Suprapubic skin (tissue), 4 donors: Measurements from ENCODE around the gene B9D1. TPM values are rescaled to one million over a fixed set of nuclear protein-coding genes. Genes with fewer than 3 reads are reported as not detected.

Experiments used
- DNase-seq, 2 donors: peaks; one replicate each; pipeline ENCODE4 v3.0.0-alpha.2; 2019; ENCODE audit warnings: low spot score in 2 of 2
- H3K27ac ChIP-seq: fragments of 200-600 bp; sonication (generic); one replicate; pipeline ENCODE4 v1.5.1; 2019
- H3K27me3 ChIP-seq: fragments of 200-600 bp; sonication (generic); one replicate; pipeline ENCODE4 v1.5.1; 2019
- H3K36me3 ChIP-seq: fragments of 200-600 bp; sonication (generic); one replicate; pipeline ENCODE4 v1.5.1; 2019
- H3K4me1 ChIP-seq: fragments of 200-600 bp; sonication (generic); one replicate; pipeline ENCODE4 v1.5.1; 2019
- H3K4me3 ChIP-seq: fragments of 200-600 bp; sonication (generic); one replicate; pipeline ENCODE4 v1.5.1; 2019; ENCODE audit warnings: mild to moderate bottlenecking
- H3K9me3 ChIP-seq: fragments of 200-600 bp; sonication (generic); one replicate; pipeline ENCODE4 v1.5.1; 2019
- EP300 ChIP-seq: sonication (generic); formaldehyde crosslinking; IDR thresholded peaks from one replicate; pipeline ENCODE4 v1.6.1; 2017; ENCODE audit warnings: antibody characterized with exemption
- POLR2A ChIP-seq, 2 donors: fragments of 450-650 bp; IDR thresholded peaks; one replicate each; pipeline ENCODE4 v1.6.1; 2017; ENCODE audit warnings: antibody characterized with exemption in 2 of 2, mild to moderate bottlenecking in 2 of 2, moderate library complexity in 2 of 2
- POLR2AphosphoS5 ChIP-seq, 3 donors: sonication (generic); formaldehyde crosslinking; IDR thresholded peaks; one replicate each; pipeline ENCODE4 v1.6.1; 2017; ENCODE audit warnings: antibody characterized with exemption in 3 of 3
- WGBS: methylation state at CpG from one replicate; pipeline ENCODE4 v1.1.5; 2018; 5-methylcytosine and 5-hydroxymethylcytosine counted together
- total RNA-seq, 4 donors: library from RNA; depleted of rRNA; stranded (reverse); fragments of >200 nt; gene quantifications; one replicate each; pipeline ENCODE4 v1.1.0, GENCODE V29; 2016
- TF ChIP-seq, protein P1 (sequence below), 2 donors: fragments of 200-600 bp in 1 of 2; fragments of 450-650 bp in 1 of 2; sonication (generic) in 1 of 2; IDR thresholded peaks; one replicate each; pipeline ENCODE4 v1.5.1; 2016 to 2019; ENCODE audit warnings: antibody characterized with exemption in 2 of 2, mild to moderate bottlenecking in 1 of 2, moderate library complexity in 1 of 2

The B9D1 gene
- total RNA-seq, 4 donors from 2014 or later = 10.7 to 21.7 (median 17.3) TPM

DNA sequence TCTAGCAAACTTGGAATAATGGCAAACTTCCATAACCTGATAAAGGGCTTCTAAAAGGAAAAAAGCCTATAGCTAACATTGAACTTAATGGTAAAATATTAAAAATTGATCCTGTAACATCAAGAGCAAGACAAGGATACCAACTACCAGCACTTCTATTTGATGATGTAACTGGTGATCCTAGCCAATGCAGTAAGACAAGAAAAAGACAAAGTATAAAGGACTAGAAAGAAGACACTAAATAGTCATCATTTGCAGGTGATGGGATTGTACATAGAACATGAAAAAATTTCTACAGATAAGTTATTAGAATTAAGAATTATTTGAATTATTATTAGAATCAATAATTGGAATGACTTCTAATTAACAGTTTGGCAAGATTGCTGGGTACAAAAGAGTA is 37.0 kb downstream of the B9D1 start:
- Histone ChIP-seq H3K27ac (no peak overlapping the region), H3K27me3 (no peaks in the 10 kb centered on the region), H3K4me3 (no peak overlapping the region), H3K4me1 (no peaks in the 10 kb centered on the region), H3K36me3 (peaks cover 31% of the 10 kb centered on the region), H3K9me3 (no peaks in the 10 kb centered on the region)
- no peak for DNase-seq
- TF ChIP-seq POLR2A (IDR thresholded peaks at IDR 0.05) (no peak), EP300 (no peak)
- TF ChIP-seq, protein P1, sequence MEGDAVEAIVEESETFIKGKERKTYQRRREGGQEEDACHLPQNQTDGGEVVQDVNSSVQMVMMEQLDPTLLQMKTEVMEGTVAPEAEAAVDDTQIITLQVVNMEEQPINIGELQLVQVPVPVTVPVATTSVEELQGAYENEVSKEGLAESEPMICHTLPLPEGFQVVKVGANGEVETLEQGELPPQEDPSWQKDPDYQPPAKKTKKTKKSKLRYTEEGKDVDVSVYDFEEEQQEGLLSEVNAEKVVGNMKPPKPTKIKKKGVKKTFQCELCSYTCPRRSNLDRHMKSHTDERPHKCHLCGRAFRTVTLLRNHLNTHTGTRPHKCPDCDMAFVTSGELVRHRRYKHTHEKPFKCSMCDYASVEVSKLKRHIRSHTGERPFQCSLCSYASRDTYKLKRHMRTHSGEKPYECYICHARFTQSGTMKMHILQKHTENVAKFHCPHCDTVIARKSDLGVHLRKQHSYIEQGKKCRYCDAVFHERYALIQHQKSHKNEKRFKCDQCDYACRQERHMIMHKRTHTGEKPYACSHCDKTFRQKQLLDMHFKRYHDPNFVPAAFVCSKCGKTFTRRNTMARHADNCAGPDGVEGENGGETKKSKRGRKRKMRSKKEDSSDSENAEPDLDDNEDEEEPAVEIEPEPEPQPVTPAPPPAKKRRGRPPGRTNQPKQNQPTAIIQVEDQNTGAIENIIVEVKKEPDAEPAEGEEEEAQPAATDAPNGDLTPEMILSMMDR (IDR thresholded peaks at IDR 0.05) = no peak

DNA sequence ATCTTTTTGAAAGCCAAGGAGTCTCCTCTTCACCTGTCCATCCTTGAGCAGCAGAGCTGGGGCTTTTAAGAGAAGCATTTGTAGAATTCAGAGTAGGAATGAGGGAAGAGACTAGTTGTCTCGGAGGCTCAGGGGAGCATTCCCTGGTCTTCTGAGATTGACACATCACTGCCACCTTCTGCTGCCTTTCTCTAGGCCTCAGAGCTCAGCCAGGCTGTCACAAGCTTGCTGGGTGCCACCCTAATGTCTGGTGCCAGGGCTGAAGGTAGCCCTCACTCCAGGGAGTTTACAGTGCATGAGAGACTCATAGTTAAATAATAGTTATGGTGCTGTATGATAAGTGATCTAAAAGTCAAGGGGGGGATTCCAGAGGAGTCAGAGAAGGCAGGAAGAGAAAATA is 39.7 kb downstream of the B9D1 start:
- no peaks in the 10 kb centered on the region for H3K27me3 ChIP-seq
- H3K9me3 ChIP-seq = no peaks in the 10 kb centered on the region
- WGBS = 84% methylated on average over 1 of the region's 1 CpG
- H3K27ac ChIP-seq = no peak overlapping the region
- TF ChIP-seq EP300 = no peak
- TF ChIP-seq, protein P1 (IDR thresholded peaks at IDR 0.05) = no peak
- no peaks in the 10 kb centered on the region for H3K4me1 ChIP-seq
- DNase-seq = peak in 1 of 2 donors; percentile 11
- no peak overlapping the region for H3K4me3 ChIP-seq
- peaks cover 10% of the 10 kb centered on the region for H3K36me3 ChIP-seq

DNA sequence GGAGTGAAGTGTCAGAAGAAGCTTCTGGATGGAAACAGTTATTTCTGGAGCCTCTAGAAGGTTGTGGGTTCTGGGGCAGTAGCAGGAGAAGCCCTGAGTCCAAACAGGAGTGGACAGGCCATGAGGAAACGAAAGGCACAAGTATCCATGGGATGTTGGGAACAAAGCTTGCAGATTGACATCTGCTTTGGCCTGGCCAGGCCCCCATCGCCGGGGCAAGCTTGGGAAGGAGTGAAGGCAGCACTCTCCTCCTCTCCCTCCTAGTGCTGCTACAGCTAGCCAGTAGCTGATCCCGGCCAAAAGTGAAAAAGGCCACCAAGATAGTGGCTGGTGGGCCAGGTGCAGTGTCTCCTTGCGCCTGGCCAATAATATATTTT is 40.4 kb downstream of the B9D1 start:
- 93% methylated on average over 5 of the region's 5 CpGs for WGBS
- peaks cover 17% of the 10 kb centered on the region for H3K36me3 ChIP-seq
- H3K27me3 ChIP-seq = no peaks in the 10 kb centered on the region
- no peaks in the 10 kb centered on the region for H3K9me3 ChIP-seq
- no peak overlapping the region for H3K27ac ChIP-seq
- peaks cover 4% of the 10 kb centered on the region for H3K4me1 ChIP-seq
- TF ChIP-seq POLR2AphosphoS5 (IDR thresholded peaks at IDR 0.05) (no peak), EP300 (no peak), POLR2A (IDR thresholded peaks at IDR 0.05) (no peak)
- TF ChIP-seq, protein P1 (IDR thresholded peaks at IDR 0.05) = no peak
- no peak overlapping the region for H3K4me3 ChIP-seq
- peak; percentile 41 to 43 for DNase-seq

DNA sequence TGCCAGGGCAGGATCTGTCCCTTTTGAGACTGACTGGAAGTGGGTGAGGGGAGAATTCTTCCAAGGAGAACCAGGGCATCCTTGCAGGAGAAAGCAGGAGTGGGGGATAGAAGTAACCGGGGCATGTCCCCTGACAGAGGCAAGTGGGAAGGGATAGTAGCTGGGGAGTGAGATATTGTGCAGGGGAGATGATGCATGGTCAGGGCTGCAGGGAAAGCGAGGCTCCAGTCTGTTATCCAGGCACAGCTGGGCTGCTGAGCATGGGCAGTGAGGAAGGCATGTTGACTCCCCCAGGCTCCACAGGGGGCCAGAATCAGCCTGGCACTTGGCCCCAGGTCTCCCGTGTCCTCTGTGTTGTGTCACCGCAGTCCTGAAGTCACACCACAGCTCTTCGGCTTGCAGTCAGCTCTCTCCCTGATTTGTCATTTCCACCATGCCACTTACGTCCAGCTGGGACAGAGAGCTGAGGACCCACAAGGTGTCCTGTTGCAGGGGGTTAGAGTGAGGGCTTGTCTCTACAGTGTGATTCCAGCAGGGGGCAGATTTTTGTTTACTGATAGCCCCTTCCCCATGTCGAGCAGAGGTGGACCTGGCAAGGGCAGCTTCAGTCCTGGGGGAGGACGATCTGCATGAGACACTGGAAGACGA is 40.9 kb downstream of the B9D1 start:
- Histone ChIP-seq H3K27me3 (no peaks in the 10 kb centered on the region), H3K36me3 (peaks cover 20% of the 10 kb centered on the region), H3K9me3 (no peaks in the 10 kb centered on the region), H3K4me1 (peaks cover 7% of the 10 kb centered on the region), H3K4me3 (no peak overlapping the region), H3K27ac (no peak overlapping the region)
- 88% methylated on average over 8 of the region's 9 CpGs for WGBS
- TF ChIP-seq POLR2AphosphoS5 (IDR thresholded peaks at IDR 0.05) (no peak), POLR2A (IDR thresholded peaks at IDR 0.05) (no peak), EP300 (no peak)
- TF ChIP-seq, protein P1 (IDR thresholded peaks at IDR 0.05) = no peak
- DNase-seq = peak; percentile 35 to 37

DNA sequence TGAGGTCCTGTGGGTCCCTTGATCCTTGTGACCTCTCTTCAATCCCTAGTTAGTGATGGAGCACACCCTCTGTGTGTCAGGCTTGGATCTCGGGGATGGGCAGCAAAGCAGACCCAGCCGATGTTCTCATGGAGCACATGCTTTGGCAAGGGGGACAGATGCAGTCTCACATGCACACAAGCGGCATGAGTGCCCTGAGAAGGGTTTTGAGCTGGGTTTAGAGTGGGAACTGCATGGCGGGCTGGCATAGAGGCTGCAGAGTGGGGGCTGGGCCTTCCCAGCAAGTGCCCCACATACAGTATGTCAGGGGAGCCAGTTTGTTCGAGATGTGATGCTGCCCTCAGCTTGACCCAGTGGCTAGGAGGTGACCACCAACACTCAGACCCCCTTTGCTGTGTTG is 41.6 kb downstream of the B9D1 start:
- TF ChIP-seq POLR2A (IDR thresholded peaks at IDR 0.05) (no peak), EP300 (no peak), POLR2AphosphoS5 (IDR thresholded peaks at IDR 0.05) (no peak)
- TF ChIP-seq, protein P1 (IDR thresholded peaks at IDR 0.05) = no peak
- no CpG with 5 or more reads among the region's 5 CpGs for WGBS
- Histone ChIP-seq H3K4me1 (peaks cover 7% of the 10 kb centered on the region), H3K9me3 (no peaks in the 10 kb centered on the region), H3K27ac (no peak overlapping the region), H3K27me3 (no peaks in the 10 kb centered on the region), H3K36me3 (peaks cover 25% of the 10 kb centered on the region), H3K4me3 (no peak overlapping the region)
- DNase-seq = peak; percentile 22 to 44
